ENCODE data around the gene CACNA1I.

CACNA1I gene

DNA sequence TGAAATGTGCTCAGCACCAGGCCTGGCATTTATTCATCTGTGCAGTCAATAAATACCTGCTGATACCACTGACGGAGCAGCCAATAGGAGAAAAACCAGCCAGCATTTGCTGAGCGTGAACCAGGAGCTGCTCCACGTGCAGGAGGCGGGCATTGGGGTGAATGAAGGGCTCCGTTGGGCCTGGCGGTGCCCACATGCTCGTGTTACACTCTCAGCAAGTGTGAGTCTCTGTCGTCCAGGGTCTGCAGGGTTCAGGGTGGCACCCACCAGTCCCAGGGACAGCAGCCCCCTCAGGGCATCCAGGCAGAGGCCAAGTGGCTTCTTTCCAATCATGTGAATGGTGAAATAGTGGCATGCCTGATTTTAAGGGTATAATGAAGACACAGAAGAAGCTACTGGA lies 33.8 kb upstream of the CACNA1I start:
- DNase-seq: no peak

DNA sequence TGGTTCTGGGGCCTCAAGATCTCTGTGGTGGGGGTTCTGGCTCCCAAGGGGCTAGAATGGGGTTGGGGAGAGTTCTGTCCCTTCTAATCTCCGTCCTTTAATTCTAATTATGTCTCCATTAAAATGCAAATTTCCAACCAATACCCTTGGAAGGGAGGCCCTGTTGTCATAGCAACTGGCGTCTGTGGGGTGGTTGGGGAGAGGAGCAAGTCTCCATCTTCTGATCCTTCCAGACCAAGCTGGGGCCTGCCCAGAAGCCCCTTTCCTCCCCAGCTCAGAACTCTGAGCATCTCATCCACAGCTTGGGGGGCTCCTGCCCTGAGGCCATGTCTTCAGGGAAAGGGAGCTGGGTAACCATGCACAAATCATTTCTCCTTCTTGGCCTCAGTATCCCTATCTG lies 32.6 kb upstream of the CACNA1I start:
- no peak for DNase-seq

- peak; percentile 39 for DNase-seq
These were observed 27.5 kb upstream of the CACNA1I start for GRCh38 chr22:39543095-39543494.

DNA sequence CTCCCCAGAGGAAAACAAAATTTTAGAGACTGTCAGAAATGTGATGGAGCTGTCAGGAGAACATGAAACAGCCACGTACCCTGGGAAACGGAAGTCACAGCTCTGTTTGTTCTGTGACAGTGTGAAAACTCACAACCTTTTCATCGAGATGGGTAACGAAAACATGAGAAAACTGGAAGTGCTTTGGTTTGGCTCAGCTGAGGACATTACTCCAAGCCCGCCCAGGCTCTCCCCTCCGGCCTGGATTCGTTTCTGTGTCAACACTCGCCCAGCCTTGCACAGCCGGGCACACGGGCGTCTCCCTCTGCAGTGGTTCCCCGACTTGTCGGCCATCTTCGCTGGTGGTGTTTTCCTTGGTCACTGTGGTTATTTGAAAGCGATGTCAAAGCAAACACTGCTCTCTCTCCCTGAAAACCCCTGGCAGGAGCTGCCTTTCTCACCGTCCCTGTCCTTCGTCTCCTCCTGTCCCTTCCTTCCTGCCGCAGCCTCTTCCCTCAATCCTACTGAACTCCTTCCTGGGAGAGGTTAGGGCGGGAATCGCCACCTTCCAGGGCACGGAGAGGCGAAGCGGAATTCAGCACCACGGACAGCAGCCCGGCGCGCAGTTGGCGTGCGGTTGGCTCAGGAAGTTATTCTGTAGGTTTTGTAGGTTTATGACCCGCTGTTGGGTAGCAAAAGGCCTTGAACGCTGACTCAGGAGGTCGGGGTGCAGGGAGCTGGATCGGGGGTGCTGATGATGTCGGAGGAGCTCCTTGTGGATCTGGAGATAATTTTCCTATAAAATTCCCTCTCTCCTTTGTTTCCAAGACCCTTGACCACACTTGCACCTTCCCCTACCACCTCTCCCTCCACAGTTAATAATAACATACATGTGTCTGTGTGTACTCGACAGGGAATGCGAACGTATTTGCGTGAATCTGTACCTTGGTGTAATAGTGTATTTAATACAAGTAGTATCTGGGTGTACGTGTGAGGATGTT lies 24.9 kb upstream of the CACNA1I start:
- DNase-seq: no peak

DNA sequence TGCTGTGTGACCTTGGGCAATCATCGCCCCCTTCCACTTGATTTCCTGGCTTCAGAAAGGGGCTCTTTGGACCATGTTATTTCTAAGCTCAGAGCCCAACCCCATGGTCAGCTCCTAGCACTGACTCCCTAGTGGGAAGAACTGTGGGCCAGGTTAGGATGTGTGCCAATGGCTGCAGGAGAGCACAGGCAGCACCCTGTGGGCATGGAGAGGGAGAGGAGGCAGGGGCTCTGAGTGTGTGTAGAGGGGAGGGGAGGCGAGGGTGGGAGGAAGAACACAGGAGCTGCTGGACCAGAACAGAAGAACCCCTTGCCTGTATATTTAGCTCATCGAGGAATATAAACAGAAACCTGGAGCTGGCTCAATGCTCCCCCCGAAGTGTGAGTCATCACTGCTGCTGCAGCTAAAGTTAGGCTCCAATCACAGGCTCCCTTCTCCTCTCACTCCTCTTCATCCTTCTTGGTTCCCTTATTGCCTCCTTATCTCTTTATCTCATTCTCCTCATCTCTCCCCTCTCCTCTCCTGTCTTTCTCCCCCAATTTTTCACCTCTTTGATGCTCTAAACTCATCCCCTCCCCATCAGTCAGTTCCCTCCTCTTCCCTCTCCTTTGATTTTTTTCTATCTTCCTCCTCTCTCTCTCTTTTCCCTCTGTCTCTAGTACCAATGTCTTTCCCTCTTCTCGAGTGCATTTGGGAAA lies 23.5 kb upstream of the CACNA1I start:
- no peak for DNase-seq

DNA sequence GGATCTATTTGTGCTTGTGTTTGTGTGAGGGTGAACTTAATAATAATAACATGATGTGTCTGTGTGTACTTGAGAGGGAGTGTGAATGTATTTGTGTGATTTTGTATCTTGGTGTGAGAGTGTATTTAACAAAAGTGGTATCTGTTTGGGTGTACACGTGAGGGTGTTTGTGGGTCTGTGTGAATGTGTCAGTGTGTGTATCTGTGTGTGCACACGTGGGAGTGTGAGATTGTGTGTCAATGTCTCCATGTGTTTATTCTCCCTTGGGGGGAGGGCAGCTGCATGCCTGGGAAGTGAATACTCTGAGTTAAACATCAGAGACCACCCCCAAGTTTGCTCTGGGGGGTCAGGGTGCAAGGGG lies 23.0 kb upstream of the CACNA1I start:
- DNase-seq: no peak

GRCh38 chr22:39553429-39553828 lies 17.1 kb upstream of the CACNA1I start:
- DNase-seq: no peak

DNA sequence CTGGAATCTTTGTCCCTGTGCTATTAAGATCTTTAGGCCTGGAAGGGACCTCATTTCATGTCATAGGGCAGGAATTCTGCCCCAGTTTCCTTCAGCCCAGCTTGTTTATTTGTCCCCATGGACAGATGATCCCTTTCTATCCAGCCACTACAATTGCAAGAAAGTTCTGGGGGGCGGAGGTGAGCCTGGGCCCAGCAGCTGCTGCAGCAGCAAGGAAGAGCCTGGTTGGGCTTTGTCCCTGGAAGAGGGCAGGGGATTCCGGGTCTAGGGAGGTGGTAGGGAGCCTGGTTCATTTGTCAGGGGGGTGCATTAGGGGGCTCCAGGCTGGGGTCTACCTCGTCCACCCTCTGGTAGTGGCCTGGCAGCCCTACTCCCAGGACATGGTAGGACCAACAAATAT lies 16.4 kb upstream of the CACNA1I start:
- no peak for DNase-seq

GRCh38 chr22:39556970-39557841 lies 13.3 kb upstream of the CACNA1I start:
- peak; percentile 37 for DNase-seq

- DNase-seq: no peak
These were observed 12.3 kb upstream of the CACNA1I start for GRCh38 chr22:39558254-39558727.

DNA sequence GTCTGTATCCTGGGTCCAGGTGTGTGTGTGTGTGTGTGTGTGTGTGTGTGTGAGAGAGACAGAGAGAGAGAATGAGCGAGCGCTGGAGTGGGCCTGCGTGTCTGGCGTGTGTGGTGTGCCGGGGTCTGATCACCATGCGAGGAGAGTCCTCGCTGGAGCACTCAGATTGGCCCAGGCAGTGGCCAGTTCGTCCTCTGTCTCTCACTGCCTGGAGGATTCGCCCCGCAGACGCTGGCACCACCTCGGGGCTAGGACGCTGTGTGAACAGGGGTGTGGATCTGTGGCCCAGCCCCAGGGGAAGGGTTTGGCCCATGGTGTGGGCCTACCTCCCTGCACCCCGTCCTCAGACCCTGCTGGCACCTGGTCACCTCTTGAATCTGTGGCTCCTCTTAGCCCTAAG lies 11.6 kb upstream of the CACNA1I start:
- no peak for DNase-seq

GRCh38 chr22:39559456-39560105 lies 11.0 kb upstream of the CACNA1I start:
- DNase-seq: no peak

GRCh38 chr22:39560127-39560526 lies 10.4 kb upstream of the CACNA1I start:
- no peak for DNase-seq

DNA sequence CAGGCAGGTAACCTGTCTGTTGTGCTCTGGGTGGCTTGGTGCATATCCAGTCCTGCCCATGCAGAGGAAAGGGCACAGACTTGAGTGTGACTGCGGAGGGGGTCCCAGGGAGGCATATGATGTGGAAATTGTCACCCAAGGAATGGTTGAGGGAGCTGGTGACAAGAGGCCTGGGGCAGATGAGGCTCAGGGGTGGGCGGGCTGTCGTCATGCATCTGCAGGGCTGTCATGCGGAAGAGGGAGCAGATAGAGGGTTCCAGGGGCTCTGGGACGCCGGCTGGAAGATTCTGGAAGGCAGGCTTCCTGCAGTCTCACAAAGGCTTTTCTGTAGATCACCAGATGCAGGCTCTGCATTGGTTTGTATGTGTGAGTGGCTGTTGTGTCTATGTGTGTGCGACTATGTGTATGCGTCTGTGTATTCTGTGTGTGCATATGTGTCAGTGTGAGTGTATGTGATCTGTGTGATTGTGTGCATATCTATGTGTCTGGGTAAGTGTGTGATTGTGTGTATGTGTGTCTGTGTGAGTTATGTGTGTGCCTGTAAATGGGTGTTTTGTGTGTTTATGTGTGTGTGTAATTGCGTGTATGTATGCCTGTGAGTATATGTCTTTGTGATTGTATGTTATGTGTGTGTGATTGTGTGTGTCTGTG lies 7.6 kb upstream of the CACNA1I start:
- DNase-seq: no peak

DNA sequence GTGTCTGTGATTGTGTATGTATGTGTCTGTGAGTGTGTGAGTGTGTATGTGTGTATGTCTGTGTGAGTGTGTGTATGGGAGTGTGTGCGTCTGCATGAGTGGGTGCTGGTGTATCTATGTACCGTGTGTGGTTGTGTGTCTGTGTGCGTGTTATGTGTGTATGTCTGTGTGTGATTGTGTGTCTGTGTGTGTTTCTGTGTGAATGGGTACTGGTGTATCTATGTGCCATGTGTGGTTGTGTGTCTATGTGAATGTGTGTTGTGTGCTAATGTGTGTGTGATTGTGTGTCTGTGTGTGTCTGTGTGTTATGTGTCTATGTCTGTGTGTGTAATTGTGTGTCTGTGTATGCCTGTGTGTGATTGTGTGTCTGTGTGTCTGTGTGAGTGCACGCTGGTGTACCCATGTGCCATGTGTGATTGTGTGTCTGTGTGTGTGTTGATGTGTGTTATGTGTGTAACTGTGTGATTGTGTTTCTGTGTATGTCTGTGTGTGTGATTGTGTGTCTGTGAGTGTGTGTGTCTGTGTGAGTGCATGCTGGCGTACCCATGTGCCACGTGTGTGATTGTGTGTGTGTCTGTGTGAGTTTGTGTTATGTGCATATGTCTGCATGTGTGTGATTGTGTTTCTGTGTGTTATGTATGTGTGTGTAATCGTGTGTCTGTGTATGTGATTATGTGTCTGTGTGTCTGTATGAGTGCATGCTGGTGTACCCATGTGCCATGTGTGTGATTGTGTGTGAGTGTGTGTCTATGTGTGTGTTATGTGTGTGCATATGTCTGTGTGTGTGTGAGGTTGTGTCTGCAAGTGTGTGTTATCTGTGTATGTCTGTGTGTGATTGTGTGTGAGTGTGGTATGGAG lies 6.8 kb upstream of the CACNA1I start:
- no peak for DNase-seq

DNA sequence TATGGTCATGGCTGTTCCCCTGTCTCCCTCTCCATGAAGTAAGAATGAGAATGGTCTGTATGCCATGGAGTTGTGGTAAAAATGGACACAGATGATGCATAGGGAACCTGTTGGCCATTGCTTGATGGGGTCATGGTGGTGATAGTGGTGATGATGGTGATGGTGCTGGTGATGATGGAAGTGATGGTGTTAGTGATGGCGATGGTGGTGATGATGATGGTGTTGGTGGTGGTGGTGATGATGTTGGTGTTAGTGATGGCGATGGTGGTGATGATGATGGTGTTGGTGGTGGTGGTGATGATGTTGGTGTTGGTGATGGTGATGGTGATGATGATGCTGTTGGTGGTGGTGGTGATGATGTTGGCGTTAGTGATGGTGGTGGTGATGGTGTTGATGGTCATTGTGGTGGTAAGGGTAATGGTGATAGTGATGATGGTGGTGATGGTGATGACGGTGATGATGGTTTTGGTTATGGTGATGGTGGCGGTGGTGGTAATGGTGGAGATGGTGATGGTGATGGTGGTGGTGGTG lies 5.1 kb upstream of the CACNA1I start:
- DNase-seq: no peak

GRCh38 chr22:39567135-39567946 lies 3.2 kb upstream of the CACNA1I start:
- no peak for DNase-seq

GRCh38 chr22:39568278-39568981 lies 2.1 kb upstream of the CACNA1I start:
- no peak for DNase-seq

- no peak for DNase-seq
These were observed 1.5 kb upstream of the CACNA1I start for GRCh38 chr22:39569066-39569465.

Data from NCI-H2171 (cell line).